Measurements from ENCODE around the gene EPHA2. TPM values are rescaled to one million over a fixed set of nuclear protein-coding genes. Genes with fewer than 3 reads are reported as not detected.
A peak's percentile ranks its signal among the peaks of the same experiment; 100 is the strongest.

Gene EPHA2
- total and polyA plus RNA-seq, 4 donors, result 17.5 to 35.6 (median 20.5) TPM

DNA sequence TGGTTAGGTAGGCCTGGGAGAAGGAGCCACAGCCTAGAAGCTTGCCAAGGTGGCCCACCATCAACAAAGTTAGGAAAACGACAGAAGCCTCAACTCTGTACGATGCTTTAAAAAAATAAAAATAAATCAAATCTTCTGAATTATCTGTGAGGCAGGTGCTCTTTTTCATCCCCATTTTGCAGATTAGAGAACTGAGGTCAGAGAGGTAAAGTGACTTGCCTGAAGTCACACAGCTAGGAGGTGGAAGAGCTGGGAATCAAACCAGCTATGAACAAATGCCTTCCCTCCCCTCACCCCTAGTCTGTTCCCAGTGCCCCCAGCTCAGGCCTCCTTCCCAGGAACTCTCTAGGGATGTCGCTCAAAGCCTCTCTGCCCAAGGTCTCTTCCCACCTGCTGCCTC lies 30.4 kb downstream of the EPHA2 start:
- Histone ChIP-seq H3K9me3 (ENCODE audit: control insufficient read depth in 4 of 4, insufficient read depth in 3 of 4, low read length in 3 of 4) (no peaks in the 10 kb centered on the region), H3K27me3 (ENCODE audit: control insufficient read depth in 3 of 3, insufficient read depth in 3 of 3, low read length in 2 of 3) (no peaks in the 10 kb centered on the region), H3K4me3 (no peak overlapping the region), H3K36me3 (ENCODE audit: control insufficient read depth in 4 of 4, insufficient read depth in 4 of 4, low read length in 4 of 4) (peaks cover 0 to 53% (median 12%) of the 10 kb centered on the region in 4 donors), H3K27ac (ENCODE audit: low read depth in 1 of 2, low read length in 1 of 2) (no peak overlapping the region), H3K4me1 (ENCODE audit: control insufficient read depth in 5 of 5, insufficient read depth in 5 of 5, low read length in 5 of 5) (peaks cover 0 to 6% (median 0%) of the 10 kb centered on the region in 5 donors), H3K9ac (ENCODE audit: insufficient read depth in 1 of 2, low read length in 2 of 2) (no peak overlapping the region)
- 93 to 97% methylated on average over 3 of the region's 3 CpGs for whole genome bisulfite sequencing, 2 donors
- TF ChIP-seq, protein P1, sequence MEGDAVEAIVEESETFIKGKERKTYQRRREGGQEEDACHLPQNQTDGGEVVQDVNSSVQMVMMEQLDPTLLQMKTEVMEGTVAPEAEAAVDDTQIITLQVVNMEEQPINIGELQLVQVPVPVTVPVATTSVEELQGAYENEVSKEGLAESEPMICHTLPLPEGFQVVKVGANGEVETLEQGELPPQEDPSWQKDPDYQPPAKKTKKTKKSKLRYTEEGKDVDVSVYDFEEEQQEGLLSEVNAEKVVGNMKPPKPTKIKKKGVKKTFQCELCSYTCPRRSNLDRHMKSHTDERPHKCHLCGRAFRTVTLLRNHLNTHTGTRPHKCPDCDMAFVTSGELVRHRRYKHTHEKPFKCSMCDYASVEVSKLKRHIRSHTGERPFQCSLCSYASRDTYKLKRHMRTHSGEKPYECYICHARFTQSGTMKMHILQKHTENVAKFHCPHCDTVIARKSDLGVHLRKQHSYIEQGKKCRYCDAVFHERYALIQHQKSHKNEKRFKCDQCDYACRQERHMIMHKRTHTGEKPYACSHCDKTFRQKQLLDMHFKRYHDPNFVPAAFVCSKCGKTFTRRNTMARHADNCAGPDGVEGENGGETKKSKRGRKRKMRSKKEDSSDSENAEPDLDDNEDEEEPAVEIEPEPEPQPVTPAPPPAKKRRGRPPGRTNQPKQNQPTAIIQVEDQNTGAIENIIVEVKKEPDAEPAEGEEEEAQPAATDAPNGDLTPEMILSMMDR (IDR thresholded peaks at IDR 0.05; ENCODE audit: control extremely low read depth, extremely low read depth), result no peak
- DNase-seq, result no peak
- ATAC-seq (ENCODE audit: insufficient read depth, low FRiP score), result no peak

DNA sequence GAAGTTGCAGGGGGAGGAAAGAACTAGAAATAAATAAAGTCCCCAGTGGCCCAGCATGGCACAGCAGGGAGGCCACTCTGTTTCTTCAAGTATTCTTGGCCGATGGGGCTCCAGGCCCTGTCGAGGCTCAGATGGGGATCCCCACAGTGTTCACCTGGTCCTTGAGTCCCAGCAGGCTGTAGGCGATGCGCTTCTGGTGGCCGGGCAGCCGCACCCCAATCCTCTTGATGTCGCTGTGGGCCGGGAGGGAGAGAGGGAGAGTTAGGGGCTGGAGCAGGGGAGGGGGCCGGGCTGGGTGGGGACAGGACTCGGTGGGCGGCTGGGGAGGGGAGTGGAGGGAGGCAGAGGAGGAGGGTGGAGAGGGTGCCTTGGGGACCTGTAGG lies 30.8 kb downstream of the EPHA2 start:
- Histone ChIP-seq H3K9ac (ENCODE audit: insufficient read depth in 1 of 2, low read length in 2 of 2) (no peak overlapping the region), H3K4me1 (ENCODE audit: control insufficient read depth in 5 of 5, insufficient read depth in 5 of 5, low read length in 5 of 5) (peaks cover 0 to 6% (median 0%) of the 10 kb centered on the region in 5 donors), H3K27ac (ENCODE audit: low read depth in 1 of 2, low read length in 1 of 2) (no peak overlapping the region), H3K4me3 (no peak overlapping the region), H3K27me3 (ENCODE audit: control insufficient read depth in 3 of 3, insufficient read depth in 3 of 3, low read length in 2 of 3) (no peaks in the 10 kb centered on the region), H3K36me3 (ENCODE audit: control insufficient read depth in 4 of 4, insufficient read depth in 4 of 4, low read length in 4 of 4) (peaks cover 0 to 49% (median 12%) of the 10 kb centered on the region in 4 donors), H3K9me3 (ENCODE audit: control insufficient read depth in 4 of 4, insufficient read depth in 3 of 4, low read length in 3 of 4) (no peaks in the 10 kb centered on the region)
- TF ChIP-seq, protein P1 (IDR thresholded peaks at IDR 0.05; ENCODE audit: control extremely low read depth, extremely low read depth), result no peak
- WGBS, 2 donors, result 87 to 90% methylated on average over 11 of the region's 11 CpGs
- ATAC-seq (ENCODE audit: insufficient read depth, low FRiP score), result no peak
- no peak for DNase-seq

DNA sequence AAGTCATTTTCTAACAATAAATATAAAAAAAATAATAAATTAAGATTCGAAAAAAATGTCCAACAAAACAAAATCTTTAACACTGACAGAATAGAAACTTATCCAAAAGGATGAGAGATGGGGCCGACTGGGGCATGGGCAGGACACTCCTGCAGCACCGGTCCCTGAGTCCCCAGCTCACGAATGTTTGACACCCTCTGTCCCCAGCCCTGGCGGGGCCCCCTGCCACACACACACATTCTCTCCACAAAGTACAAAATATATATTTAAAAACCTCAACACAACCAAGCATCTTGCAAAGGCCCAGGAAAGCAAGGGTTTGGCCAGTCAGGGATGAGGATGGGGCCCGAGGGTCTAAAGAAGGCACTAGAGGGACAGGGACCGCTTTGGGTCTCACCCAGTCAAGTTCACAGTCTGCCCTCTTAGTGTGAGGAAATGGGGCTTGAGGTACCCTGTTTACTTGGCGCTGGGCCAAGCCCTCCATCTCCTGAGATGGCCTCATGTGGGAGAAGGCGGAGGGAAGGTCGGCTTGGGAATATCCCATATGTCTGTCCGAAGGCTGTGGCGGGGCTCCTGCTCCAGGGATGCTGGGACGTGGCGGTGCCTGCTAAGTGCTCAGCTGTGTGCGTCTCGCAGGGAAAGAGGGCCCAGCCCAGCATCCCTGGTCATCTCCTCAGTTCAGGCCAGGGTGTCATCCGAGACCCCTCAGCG lies 31.3 kb downstream of the EPHA2 start:
- H3K36me3 ChIP-seq (ENCODE audit: control insufficient read depth in 4 of 4, insufficient read depth in 4 of 4, low read length in 4 of 4), result peaks cover 0 to 44% (median 12%) of the 10 kb centered on the region in 4 donors
- no peak for ATAC-seq (ENCODE audit: insufficient read depth, low FRiP score)
- 88 to 89% methylated on average over 17 to 18 of the region's 18 CpGs for WGBS, 2 donors

More for the DNA sequence above, 31.3 kb downstream of the EPHA2 start:
- H3K27ac ChIP-seq (ENCODE audit: low read depth in 1 of 2, low read length in 1 of 2), result no peak overlapping the region
- no peaks in the 10 kb centered on the region for H3K27me3 ChIP-seq (ENCODE audit: control insufficient read depth in 3 of 3, insufficient read depth in 3 of 3, low read length in 2 of 3)
- no peak overlapping the region for H3K4me3 ChIP-seq
- peak in 1 of 3 donors; percentile 13 for DNase-seq
- peaks cover 0 to 6% (median 0%) of the 10 kb centered on the region in 5 donors for H3K4me1 ChIP-seq (ENCODE audit: control insufficient read depth in 5 of 5, insufficient read depth in 5 of 5, low read length in 5 of 5)
- no peaks in the 10 kb centered on the region for H3K9me3 ChIP-seq (ENCODE audit: control insufficient read depth in 4 of 4, insufficient read depth in 3 of 4, low read length in 3 of 4)
- no peak overlapping the region for H3K9ac ChIP-seq (ENCODE audit: insufficient read depth in 1 of 2, low read length in 2 of 2)
- TF ChIP-seq, protein P1 (IDR thresholded peaks at IDR 0.05; ENCODE audit: control extremely low read depth, extremely low read depth), result no peak

Measured in lung (tissue), 12 donors.